NCI-H82 treated with DMSO at 0.1 percent for 48 hours (cell line): ENCODE measurements around the gene PPP2R2C.

ENCODE experiments used
- DNase-seq: peaks from one replicate; lab custom pipeline; 2025; ENCODE audit not compliant: unreplicated experiment; lab: John Stamatoyannopoulos, UW

PPP2R2C gene

DNA sequence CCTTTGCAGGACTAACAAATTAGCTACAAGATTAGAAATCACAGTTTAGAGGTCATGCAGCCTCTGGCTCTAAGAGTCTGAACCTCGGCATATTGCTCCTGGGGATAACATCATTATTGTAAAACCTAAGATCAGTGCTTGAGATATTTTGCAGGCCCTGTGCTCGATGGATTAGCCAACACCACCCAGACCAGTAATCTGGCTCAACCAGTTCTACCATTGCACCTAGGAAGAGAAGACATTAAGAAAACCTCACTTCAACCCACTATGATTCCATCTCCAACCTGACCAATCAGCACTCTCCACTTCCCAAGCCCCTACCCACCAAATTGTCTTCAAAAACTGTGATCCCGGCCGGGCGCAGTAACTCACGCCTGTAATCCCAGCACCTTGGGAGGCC is 159.2 kb downstream of the PPP2R2C start:
- no peak for DNase-seq

GRCh38 chr4:6309777-6310176 is 162.6 kb downstream of the PPP2R2C start:
- no peak for DNase-seq

DNA sequence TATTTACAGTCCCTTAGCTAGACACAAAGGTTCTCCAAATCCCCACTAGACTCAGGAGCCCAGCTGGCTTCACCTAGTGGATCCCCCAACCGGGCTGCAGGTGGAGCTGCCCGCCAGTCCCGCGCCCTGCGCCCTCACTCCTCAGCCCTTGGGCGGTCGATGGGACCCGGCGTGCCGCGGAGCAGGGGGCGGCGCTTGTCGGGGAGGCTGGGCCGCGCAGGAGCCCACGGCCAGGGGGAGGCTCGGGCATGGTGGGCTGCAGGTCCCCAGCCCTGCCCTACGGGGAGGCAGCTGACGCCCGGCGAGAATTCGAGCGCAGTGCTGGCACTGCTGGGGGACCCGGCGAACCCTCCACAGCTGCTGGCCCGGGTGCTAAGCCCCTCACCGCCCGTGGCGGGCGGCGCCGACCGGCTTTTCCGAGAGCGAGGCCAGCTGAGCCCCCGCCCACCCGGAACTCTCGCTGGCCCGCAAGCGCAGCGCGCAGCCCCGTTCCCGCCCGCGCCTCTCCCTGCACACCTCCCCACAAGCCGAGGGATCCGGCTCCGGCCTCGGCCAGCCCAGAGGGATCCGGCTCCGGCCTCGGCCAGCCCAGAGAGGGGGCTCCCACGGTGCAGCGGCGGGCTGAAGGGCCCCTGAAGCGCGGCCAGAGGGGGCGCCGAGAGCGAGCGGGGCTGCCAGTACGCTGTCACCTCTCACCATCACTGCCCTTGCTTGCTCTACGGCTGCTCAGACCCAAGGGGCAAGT is 163.3 kb downstream of the PPP2R2C start:
- no peak for DNase-seq

GRCh38 chr4:6307891-6308290 is 164.5 kb downstream of the PPP2R2C start:
- no peak for DNase-seq

DNA sequence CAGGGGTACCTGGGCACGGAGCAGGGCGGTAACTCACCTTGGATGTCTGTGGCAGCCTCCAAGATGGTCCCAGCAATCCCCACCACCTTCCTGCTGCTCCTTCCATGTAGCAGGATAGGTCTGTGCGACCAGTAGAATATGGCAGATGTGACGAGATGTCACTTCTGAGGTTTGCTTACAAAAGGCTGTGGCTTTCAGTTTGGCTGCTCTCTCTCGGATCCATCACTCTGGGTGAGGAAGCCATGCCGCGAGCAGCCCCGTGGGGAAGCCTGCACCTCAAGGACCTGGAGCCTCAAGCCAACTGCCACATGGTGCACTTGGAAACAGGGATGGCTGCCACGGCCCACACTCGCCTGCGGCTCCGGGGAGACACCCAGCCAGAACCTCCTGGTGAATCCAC is 165.2 kb downstream of the PPP2R2C start:
- no peak for DNase-seq

DNA sequence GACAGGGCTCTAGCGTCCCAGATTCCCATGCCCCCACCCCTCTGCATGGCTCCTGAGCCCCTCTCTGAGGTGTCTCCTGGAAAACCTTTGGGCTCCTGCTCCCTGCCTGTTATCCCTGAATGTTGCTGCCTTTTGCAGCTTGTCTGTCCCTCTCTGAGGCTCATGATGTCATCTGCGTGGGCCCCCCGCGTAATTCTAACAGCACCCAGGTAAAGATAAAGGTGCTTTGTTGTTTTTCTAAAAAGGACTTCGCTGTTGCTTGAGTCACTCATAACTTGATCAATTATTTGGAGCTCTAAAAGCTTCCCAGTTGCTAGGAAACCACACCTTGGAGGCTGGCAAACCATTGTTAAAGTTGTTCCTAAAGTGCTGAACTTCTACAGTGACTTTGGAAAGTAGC is 166.1 kb downstream of the PPP2R2C start:
- no peak for DNase-seq

GRCh38 chr4:6303943-6304342 is 168.5 kb downstream of the PPP2R2C start:
- no peak for DNase-seq

- no peak for DNase-seq
Observed at GRCh38 chr4:6302869-6303268, 169.5 kb downstream of the PPP2R2C start.

GRCh38 chr4:6301732-6302442 is 170.5 kb downstream of the PPP2R2C start:
- no peak for DNase-seq

DNA sequence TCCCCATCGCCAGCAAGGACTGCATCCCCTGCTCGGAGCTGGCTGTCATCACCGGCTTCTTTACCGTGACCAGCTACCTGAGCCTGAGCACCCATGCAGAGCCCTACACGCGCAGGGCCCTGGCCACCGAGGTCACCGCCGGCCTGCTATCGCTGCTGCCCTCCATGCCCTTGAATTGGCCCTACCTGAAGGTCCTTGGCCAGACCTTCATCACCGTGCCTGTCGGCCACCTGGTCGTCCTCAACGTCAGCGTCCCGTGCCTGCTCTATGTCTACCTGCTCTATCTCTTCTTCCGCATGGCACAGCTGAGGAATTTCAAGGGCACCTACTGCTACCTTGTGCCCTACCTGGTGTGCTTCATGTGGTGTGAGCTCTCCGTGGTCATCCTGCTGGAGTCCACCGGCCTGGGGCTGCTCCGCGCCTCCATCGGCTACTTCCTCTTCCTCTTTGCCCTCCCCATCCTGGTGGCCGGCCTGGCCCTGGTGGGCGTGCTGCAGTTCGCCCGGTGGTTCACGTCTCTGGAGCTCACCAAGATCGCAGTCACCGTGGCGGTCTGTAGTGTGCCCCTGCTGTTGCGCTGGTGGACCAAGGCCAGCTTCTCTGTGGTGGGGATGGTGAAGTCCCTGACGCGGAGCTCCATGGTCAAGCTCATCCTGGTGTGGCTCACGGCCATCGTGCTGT is 171.2 kb downstream of the PPP2R2C start:
- DNase-seq: no peak

DNA sequence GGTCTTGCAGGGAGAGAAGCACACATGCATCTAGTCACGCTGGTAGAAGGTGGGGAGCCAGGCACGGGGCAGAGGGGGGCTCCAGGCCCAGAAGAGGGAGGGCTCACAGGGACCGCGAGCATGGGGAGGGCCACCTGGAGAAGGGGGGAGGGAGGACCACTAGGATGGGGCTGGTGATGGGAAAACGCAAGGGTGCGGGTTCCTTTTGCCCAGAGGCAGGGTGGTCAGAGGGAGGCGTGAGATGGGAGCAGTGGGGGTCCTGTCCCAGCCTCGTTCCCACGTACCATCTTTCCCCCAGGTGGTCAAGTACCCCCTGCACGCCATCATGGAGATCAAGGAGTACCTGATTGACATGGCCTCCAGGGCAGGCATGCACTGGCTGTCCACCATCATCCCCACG is 172.1 kb downstream of the PPP2R2C start:
- no peak for DNase-seq

- no peak for DNase-seq
Observed at GRCh38 chr4:6299875-6300274, 172.5 kb downstream of the PPP2R2C start.

GRCh38 chr4:6298852-6299251 is 173.6 kb downstream of the PPP2R2C start:
- DNase-seq: no peak

- DNase-seq: no peak
Observed at GRCh38 chr4:6298035-6298434, 174.4 kb downstream of the PPP2R2C start.

DNA sequence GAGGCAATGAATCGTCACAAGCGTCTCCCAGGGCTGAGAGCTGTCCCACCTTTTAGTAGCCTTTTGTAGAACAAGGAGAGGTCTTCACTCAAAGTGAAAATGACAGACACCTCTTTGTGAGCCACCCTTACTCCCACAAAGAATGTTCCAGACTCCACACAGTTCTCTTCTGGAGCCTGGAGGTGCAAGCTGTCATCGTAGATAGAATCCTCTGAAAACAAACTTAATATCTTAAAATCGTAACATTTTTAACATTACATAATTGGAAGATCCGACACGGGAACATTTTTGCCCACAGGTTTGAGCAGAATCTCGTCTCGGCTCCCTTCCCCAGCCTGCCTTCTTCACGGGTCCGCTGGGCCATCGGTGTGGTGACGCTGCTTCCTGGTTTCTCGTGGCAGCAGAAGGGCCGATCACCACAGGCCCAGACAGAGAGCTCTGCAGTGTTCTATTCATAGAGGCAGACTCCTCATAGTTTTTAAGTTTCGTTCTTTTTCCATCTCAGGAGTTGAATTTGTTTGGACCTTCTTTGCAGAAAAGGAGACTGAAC is 175.1 kb downstream of the PPP2R2C start:
- DNase-seq: no peak

DNA sequence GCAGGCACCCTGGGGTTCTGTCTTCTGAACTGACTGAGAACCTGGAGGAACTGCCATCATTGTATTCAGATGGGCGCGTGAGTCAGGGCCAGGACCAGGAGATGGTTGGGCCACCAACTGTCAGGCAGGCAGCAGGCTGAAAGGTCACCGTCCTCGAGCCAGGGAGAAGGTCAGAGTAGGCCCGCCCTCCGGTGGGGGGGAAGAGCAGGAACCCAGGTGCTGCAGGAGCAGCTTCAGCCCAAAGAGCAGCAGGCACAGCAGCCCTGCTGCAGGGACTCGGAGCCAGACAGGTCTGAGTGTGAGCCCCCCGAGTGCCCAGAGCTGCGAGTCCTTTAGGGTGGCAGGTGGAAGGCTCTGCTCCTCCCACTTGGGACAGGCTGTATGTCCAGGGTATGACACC is 176.4 kb downstream of the PPP2R2C start:
- no peak for DNase-seq

GRCh38 chr4:6295495-6295894 is 176.9 kb downstream of the PPP2R2C start:
- DNase-seq: no peak

DNA sequence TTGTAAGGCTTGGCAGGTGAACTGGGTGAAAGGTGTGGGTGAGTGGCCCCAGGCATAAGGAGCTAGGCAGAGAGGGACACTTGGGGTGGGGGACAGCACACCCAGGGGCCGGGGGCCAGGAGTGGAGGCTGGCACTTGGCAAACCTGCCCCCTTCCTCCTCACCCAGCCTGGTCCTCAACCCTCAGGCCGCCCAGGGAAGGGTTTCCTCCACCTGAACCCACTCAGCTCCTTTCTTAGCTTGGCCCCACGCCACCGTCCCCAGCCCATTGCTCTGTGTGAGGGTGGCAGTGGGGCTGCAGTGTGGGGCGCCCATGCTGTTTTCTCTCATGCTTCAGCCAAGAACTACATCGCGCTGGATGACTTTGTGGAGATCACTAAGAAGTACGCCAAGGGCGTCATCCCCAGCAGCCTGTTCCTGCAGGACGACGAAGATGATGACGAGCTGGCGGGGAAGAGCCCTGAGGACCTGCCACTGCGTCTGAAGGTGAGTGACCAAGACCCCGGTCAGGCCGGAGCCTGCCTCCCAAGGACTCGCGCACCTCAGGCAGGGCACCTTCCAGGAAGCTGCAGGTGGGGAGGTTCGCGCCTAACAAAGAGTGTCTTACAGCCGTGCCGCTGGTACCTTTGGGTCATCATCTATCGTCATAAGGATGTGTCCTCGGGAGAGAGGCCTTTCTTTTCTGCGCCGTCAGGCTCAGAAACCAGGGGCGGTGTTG is 177.6 kb downstream of the PPP2R2C start:
- DNase-seq: no peak

DNA sequence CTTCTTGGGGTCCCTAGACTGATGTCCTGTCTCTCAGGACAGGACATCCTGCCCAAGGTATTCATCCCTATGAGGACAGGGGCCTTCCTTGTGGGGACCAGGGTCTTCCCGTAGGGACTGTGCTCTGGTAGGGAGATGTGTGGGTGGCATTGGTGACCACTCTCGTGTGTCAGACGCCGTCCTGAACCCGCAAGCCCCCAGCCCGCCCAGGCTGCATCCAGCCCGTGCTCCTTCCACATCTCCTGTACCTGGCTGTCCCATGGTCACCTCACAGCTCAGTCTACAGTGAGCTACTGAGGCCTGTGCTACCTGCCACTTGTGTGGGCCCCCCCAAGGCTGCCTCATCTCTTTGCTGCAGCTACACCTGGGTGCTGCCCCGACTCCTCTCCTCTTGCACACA is 178.8 kb downstream of the PPP2R2C start:
- no peak for DNase-seq

- no peak for DNase-seq
Observed at GRCh38 chr4:6293097-6293445, 179.3 kb downstream of the PPP2R2C start.

DNA sequence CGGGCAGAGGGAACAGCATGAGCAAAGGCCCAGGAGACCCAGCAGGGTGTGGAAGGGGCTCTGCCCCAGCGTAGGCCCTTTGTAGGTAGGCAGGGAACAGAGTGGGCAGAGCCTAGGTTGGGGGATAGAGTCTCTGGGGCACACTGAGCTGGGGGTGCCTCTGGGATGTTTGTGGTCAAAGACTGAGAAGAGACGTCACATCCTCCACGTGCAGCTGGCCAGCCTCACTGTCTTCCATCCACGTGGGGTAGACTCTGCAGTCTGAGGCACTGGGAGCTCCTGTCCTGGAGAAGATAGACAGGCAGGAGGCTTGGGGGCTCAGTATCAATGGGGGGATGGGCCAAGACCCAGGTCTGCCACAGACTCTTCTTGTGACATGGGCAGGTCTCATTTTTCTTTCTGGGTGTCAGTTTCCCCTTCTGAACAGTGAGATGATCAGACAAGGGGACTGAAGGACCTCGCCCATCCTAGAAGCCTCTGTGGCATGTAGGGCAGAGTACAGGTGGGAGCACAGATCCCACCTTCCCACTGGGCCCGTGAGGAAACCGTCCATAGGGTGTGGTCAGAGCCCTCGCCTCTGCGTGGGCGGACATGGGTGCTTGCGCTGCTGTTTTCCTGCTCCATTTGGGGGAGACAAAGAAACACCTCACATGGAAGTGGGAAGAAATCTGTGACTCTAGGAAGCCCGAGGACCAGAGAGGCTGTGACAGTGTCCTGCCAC is 179.9 kb downstream of the PPP2R2C start:
- DNase-seq: no peak
